Measurements from ENCODE around the gene RFNG.

The RFNG gene

DNA sequence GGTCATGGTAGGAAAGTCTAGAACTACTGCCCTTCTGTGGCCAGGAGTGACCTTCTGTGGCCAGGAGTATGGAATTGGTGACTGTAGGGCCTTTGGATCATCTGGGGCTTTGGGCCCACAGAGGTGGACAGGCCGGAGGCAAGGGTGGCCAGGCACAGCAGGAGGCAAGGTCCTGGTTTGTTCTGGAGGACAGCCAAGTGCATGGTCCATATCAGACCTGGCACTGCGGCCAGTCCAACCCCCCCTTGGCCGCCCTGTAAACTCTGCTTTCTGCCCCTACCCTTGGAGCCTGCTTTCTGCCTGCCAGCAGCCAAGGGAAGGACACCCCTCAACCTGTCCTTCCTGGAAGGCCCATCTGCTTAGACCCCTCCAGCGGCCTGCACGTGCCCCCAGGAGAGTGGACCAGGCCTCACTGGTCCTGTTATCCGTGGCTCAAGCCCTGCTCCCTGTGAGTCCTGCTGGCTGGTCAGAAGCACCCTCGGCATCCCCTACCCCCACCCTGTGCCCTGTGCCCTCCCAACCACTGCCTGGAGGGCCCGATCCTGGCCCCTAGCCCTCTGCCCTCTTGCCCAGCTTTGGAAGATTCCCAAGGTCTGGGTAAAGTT is 11.8 kb downstream of the RFNG start:
- no peak for DNase-seq

DNA sequence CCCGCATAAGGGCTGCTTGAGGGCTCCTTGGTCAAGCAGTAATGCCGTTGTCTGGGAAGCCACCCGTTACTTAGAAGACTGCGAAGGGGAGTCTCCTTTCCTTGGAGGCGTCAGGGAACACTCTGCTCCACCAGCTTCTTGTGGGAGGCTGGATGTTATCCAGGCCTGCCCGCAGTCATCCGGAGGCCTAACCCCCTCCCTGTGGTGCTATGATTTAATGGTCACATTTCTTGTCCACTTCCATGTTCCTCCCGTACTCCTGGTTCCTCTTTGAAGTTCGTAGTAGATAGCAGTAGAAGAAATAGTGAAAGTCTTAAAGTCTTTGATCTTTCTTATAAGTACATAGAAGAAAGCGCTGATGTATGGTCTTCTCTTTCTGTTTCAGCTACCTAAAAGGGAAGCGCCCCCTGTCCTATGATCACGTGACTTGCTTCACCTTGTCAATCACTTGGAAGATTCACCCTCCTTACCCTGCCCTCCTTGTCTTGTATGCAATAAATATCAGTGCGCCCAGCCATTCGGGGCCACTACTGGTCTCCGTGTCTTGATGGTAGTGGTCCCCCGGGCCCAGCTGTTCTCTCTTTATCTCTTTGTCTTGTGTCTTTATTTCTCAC is 12.7 kb downstream of the RFNG start:
- peak; percentile 84 for DNase-seq

DNA sequence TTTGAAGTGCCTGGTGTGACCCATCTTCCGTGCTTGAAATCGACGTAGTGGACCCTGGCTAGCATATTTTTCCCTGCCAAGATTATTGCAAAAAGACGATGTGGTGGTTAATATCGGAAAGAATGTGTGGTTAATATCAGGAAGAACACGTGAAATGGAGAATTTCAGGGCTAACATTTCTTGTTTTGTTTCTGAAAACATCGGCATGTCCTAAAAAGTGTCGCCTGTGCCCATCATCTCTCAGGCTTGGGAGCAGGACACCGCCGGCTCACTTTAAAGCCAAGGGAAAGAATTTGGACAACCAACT is 13.8 kb downstream of the RFNG start:
- no peak for DNase-seq

DNA sequence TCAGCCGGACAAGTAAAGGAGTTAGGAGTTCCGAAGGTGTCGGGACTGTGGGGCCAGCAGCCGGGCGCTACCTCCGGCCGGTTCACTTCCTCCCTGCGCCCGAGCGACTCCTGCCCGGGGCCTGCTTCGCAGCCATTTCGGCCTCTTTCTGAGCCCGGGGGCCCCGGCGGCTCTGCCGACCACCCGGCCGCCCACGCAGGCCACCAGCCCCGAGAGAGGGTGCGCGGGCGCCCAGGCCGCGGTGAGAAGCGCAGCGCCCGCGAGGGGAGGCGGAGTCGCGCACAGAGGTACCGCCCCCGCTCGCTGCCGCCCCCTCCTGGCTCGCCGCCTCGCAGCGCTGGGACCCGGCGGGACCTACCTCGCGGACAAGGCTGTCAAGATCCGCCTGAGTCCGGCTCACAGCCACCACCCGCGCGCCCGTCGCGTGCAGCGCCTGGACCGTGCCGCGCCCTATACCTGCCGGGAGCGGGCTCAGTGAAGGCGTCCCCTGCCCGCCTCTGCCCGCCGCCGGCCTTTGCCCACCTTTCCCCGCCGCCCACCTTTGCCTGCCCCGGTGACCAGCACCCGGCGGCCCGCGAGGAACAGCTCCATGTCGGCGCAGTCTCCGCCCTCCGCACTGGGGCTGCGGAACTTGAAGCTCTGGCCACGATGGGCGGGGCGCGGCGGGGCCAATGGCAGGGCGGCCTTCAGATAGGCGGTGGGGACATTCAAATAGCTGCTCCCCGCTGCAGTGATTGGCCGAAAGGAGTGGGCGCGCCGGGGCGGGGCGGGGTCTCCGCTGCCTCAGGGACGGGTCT is 14.3 kb downstream of the RFNG start, which contains the start of gene DCXR:
Gene DCXR (minus strand): TSS at position 606 of the 797 bp plus-strand sequence. CDS start 15 bp downstream, at position 591.
- DNase-seq: peak; percentile 95

DNA sequence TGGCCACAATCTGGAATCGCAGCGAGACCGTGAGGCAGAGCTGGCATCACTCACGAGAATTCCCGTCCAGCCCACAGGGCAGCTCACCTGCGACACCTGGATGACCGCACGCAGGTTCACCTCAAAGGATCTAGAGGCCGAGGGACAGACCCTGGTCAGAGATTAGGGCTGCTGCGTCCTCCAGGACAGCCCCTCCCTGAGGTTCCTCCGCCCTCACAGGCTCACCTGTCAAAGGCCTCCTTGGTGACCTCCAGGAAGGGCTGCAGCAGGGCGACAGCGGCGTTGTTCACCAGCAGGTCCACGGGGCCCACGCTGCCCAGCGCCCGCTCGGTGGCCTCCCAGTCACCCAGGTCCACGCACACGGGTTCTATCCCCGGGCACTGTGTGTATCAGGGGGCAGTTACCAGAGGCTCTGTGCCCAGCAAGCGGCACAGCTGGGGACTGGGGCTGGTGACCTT is 14.9 kb downstream of the RFNG start:
- DNase-seq: no peak

DNA sequence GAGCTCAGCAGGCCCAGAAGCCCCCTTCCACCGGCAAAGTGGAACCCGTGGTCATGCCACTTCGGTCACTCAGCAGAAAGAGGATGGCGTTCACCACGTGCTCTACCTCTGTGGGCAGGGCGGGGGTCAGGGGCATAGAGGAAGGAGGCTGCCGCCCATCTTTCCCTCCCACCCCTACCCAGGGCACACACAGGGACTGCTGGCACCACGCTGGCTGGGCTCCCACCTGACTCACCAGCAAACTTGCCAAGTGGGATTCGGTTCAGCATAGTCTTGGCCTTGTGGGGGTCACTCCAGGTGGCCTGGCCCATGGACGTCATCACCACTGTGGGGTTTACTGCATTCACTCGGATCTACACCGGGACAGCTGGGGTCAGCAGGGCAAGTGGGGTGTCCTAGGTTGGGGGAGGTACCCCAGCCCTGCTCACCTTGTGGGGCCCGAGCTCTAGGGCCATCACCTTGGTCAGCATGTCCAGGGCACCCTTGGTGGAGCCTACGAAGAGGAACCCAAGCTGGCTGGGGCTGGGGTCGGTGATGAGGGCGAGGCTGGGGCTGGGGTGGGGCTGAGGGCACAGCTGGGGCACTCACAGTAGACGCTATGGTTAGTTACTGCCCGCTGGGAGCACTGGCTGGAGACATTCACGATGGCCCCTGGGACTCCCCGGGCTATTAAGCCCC is 15.5 kb downstream of the RFNG start:
- DNase-seq: no peak

DNA sequence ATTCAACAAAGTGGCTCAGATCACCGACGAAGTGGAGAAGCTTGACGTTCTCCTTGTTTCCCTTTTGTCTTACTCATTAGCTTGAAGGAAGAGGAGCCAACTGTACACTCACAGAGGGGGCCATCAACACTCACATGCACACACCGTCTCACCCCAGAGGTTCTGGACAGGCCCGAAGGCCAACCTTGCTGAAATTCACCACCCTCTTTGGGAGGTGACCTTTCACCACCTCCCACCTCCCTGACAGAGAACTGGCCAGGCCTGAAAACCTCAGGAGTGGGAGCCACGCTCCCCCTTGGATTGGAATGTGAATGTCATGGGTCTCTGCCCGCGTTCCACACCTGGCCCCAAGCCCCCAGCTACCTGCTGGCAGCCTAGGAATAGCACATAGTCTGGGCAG is 16.1 kb downstream of the RFNG start:
- no peak for DNase-seq

DNA sequence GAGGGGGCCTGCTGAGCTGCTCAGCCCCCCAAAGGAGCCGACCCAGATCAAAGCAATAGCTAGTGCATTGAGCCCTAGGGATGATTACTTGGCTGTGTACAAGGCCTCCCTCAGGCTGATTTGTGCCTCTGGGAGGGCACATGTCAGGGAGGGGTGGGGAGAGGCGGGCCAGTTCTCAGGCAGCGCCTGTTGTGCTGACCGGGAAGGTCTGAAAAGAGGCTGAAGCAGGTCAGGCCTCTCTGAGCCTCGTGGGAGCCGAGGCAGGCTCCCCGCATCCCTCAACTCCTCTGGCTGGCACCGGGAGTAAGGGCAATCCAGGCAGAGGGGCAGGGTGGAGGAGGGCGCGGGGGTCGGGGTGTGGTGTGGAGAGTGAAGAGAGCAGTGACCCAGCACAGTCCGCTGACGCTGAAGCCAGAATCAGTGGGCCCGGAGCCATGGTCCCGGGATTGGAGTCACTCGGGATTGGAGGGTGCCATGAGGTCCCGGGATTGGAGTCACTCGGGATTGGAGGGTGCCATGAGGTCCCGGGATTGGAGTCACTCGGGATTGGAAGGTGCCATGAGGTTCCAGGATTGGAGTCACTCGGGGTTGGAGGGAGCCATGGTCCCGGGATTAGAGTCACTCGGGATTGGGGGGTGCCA is 17.1 kb downstream of the RFNG start:
- no peak for DNase-seq

DNA sequence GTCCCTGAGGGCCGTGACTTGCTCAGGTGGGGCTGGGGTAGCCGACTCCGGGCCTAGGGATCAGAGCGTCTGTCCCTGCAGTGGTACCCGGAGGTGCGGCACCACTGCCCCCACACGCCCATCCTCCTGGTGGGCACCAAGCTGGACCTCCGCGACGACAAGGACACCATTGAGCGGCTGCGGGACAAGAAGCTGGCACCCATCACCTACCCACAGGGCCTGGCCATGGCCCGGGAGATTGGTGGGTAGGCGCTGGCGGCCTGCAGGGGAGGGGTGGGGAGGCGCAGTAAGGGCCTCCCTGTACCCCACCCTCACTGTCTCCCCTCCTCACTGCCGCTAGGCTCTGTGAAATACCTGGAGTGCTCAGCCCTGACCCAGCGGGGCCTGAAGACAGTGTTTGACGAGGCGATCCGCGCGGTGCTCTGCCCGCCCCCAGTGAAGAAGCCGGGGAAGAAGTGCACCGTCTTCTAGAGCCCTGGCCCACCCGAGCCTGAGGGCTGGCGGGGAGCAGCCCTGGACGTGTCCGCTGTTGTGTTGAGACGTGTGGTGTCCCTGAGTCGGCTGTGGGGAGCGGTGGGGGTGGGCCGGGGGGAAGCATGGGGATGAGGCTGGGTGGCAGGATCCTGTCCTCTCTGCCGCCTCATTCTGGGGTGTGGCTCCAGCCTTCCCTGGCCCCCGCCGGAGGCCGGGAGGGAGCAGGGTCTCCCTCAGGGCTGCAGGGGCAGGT is 18.1 kb downstream of the RFNG start:
- no peak for DNase-seq

DNA sequence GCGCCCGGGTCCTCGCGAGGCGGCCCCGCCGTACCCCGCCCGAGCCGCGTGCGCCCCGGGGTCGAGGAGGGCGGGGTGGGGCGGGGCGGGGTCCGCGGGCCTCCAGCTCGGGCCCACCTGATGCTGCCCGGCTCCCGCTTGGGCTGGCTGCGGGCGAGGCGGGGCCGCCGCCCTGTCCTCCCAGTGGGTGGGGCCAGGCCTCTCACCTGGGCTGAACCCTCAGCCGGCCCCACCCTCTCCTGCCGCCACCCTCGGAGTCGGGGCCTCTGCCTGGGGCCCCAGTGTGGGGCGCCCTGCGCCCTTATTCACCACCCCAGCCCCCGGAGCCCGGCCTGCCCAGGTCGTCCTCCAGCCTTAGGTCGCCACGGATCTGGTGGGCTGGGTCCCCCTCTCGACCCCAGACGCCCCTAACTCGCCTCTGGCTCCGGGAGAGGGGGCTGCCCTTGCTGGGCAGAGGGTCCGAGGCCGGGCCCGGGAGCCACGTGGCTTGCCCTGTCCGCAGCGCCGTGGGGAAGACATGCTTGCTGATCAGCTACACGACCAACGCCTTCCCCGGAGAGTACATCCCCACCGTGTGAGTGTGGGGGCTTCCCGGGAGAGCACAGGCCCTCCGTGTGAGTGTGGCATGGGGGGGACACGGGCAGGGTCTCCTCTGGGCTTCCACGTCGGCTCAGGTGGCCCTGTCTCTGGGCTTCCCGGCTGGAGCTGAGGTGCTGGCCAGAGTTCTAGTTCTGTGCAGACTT is 19.6 kb downstream of the RFNG start:
- DNase-seq: no peak

DNA sequence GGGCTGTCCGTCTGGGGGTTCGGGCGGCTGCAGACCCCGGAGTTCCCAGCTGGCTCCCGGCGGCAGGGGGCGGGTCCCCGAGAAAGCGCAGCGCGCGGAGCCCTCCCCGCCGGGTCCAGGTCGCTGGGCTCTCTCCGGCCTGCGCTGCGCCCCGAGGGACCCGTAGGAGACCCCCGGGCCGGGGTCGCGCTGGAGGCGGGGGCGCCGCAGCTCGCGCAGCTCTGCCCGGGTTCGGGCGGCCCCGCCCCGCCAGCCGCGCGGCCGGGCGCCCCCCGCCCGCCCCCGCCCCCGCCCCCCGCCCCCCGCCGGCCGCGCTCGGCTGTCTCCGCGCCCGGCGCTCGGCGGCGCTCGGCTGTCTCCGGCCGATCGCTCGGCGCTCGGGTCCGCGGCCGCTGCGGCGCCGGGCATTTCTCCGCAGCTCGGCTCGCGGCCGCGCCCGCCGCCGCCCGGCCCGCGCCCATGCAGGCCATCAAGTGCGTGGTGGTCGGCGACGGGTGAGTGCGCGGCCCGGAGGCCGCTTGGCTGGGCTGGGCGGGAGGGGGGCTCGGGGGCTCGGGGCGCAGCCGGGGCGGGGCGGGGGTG is 20.2 kb downstream of the RFNG start, which contains the start of gene RAC3:
Gene RAC3 (plus strand): TSS at position 376 of the 582 bp plus-strand sequence. CDS start 84 bp downstream, at position 460.
- no peak for DNase-seq

DNA sequence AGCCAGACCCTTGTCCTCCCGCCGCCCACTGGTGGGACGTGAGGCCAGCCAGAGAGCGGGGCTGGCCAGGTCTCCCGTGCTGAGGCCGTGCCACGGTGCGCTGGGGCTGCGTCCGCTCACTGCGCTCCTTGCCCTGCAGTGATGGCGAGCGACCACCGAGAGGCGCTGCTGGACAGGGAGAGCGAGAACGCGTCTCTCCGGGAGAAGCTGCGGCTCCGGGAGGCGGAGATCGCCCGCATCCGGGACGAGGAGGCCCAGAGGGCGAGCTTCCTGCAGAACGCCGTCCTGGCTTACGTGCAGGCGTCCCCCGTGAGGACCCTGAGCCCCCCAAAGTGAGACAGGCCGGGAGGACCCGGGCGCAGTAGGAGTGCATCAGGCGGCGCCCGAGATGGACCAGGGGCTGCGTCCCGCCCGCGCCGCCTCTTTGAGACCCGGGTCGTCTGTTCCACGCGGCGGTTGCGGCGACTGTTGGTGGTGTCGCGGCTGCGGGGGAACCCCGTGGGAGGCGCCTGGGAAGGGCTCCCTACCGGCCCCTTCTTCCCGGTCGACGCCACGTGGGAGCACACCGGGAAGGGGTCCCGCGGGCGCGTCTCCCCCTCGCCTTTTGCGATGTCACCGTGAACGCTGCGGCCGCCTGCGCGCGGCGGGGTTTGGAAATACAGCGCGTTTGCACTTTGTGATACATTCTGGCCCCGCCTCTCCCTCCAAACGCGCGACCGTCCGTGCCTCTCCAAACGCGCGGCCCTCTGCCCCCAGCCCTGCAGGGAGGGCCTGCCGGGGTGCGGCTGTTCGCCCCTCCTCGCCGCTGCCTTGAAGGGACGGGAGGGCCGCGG is 20.9 kb downstream of the RFNG start:
- peak; percentile 71 for DNase-seq

DNA sequence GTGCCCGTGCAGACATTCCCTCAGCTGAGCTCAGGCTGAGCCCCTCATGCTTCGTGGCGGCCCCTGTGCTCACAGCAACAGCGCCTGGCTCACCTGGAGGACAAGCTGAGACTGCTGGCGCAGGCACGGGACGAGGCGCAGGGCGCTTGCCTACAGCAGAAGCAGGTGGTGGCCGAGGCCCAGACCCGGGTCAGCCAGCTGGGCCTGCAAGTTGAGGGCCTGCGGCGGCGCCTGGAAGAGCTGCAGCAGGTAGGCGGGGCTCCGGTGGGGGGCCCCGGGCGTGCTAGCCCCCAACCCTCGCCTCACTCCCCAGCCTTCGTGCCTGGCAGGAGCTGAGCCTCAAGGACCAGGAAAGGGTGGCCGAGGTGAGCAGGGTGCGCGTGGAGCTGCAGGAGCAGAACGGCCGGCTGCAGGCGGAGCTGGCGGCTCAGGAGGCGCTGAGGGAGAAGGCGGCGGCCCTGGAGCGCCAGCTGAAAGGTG is 21.6 kb downstream of the RFNG start:
- no peak for DNase-seq

DNA sequence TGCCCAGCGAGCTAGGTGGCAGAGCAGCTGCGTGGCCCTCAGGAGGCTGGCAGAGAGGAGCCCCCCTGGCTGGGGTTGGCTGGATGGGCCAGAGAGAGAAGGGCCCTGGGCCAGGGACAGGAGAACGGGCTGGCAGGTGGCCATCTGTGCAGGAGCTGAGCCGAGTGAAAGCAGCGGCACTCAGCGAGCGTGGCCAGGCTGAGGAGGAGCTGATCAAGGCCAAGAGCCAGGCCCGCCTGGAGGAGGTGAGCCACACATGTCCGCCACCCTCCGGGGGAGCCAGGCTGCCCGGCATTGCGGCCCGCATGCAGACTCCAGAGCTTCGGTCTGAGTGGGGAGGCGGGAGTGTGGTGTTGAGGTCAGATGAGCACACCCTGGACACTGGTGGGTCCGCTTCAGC is 22.2 kb downstream of the RFNG start:
- no peak for DNase-seq

DNA sequence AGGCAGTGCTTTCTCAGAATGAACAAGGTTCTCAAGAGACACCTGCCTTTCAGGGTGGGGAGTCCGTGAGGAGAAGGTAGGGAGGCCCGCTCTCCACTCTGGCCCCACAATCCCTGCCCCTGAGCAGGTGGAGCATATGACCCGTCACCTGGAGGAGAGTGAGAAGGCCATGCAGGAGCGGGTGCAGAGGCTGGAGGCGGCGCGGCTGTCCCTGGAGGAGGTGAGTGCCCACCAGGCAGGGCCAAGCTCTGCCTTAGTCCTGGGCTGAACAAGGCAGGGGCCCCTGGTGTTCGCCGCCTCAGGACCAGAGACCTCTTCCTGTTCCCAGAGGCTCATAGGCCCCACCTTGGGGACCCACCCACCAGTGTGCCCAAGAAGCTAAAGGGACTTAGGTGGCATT is 22.6 kb downstream of the RFNG start:
- no peak for DNase-seq

DNA sequence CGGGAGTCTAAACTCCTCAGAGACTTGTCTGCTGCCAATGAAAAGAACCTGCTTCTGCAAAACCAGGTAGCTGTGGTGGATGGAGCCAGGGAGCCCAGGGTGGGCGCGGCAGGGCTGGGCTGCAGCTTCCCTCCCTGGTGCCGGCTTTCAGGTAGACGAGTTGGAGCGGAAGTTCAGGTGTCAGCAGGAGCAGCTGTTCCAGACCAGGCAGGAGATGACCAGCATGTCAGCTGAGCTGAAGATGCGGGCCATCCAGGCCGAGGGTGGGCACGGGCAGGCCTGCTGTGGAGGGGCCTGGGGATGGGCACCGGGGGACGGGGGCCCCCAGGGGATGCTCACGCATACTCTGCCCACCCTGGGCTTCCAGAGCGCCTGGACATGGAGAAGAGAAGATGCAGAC is 23.4 kb downstream of the RFNG start:
- no peak for DNase-seq

DNA sequence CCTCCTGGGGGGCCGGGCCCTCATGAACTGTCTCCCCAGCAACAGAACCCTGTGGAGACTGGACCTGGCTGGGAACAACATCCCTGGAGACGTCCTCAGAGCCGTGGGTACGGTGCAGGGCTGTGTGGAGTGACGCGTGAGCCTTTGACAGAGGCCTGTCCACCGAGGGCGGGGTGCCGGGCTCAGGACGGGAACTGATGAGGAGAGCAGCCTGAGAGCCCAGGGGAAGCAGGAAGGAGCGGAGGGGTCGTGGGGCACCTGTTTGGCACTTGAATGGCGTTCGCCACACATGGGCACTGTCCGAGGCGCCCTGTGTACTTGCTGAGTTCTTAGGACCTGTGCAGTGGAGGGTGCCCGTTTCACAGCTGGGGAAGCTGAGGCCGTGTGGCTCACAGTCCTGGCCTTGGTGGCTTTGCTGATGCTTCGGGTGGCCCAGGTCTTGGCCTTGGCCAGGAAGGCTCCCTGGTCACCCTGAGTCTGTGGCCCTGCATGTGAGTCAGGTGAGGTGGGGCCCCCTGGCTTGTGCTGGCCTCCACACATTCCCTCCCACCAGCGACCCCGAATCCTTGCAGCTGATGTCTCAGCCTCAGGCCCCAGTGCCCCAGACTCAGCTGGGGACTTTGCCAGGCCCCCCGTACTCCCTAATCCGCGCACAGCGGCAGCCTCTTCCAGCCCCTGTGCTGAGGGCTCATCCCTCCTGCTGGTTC is 26.1 kb downstream of the RFNG start:
- no peak for DNase-seq

DNA sequence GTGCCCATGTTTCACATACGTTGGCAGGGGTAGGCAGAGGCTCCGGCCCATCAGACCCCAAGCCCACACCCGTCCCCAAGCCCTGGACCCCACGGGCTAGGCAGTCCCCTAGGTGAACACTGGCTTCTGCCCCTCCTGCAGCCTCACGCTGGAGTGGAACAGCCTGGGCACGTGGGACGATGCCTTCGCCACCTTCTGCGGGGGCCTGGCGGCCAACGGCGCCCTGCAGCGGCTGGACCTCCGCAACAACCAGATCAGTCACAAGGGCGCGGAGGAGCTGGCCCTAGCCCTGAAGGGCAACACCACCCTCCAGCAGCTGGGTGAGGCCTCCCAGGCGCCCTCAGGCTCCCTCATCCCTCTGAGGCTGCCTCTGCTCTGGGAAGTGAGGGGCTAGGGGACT is 26.8 kb downstream of the RFNG start:
- DNase-seq: no peak

All from MV-4-11 (cell line).